ENCODE results near the gene DUSP18.

DNA sequence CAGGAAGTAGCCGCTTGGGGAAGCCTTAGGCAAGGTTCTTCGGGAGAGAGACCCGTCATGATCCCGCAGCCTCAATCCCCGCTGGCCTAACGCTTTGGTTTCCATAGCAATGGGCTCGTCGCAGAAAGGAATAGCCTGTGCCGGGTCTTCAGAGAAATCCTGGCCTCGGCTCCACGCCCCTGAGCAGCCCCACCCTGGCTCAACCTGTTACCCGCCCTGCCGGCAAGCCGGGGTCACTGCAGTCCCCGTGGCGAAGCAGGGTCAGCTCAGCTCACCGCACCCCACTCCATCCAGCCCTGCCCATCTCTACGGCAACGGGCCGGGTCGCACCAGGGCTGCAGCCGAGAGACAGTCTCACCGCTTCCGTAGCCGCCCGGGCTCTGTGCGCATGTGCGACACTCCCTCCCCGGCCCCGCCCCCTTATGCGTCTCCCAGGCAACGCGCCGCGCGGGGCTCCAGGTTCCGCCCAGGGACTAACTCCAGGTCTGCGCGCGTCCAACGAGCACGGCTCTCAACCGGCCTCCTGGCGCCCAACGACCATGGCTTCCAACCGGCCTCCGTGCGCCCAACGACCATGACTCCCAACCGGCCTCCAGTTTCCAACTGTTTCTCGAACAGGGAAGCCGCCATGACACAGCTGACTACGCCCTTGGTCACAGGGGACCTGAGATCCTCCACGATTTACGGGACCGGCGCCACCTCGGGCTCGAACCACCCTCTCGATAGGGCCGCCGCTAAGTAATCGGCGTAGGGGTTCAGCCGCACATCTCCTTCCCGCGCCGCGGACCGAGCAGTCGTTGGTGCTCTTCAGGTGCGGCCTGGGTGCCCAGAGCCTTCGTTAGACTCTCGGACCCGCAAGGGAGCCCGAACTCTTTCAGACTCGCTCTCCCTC, at the start of gene DUSP18:
- TF ChIP-seq ZNF274 (IDR thresholded peaks at IDR 0.05; ENCODE audit: low read depth, low read length), result no peak
- TF ChIP-seq SUZ12 (IDR thresholded peaks at IDR 0.05; ENCODE audit: extremely low read depth, insufficient read depth, insufficient read length), result no peak
- TF ChIP-seq YY1 (IDR thresholded peaks at IDR 0.05; ENCODE audit: insufficient read depth, insufficient read length), result no peak
